Measurements from ENCODE around the gene IDI2.

IDI2 gene

DNA sequence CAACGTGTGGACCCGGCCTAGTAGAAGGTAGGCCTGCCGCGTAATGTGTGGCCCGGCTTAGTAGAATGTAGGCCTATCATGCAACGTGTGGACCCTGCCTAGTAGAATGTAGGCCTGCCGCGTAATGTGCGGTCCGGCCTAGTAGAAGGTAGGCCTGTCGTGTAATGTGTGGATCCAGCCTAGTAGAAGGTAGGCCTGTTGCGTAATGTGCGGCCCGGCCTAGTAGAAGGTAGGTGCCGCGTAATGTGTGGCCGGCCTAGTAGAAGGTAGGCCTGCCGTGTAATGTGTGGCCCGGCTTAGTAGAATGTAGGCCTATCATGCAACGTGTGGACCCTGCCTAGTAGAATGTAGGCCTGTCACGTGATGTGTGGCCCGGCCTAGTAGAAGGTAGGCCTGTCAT is 49.3 kb downstream of the IDI2 start:
- no peak for FAIRE-seq

DNA sequence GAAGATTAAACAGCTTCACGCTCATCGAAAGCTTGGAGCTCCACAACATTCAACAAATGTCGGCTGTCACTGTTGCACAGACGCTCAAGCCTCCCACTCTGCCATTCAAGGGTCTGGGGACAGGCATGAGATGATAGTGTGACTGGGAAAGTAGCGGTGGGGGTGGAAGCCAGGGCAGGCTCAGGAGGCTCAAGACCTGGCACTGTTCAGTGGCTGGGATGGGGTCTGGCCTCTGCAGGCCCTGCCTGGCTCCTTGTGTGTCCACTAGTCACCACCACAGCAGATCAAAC is 50.9 kb downstream of the IDI2 start:
- no peak for FAIRE-seq

DNA sequence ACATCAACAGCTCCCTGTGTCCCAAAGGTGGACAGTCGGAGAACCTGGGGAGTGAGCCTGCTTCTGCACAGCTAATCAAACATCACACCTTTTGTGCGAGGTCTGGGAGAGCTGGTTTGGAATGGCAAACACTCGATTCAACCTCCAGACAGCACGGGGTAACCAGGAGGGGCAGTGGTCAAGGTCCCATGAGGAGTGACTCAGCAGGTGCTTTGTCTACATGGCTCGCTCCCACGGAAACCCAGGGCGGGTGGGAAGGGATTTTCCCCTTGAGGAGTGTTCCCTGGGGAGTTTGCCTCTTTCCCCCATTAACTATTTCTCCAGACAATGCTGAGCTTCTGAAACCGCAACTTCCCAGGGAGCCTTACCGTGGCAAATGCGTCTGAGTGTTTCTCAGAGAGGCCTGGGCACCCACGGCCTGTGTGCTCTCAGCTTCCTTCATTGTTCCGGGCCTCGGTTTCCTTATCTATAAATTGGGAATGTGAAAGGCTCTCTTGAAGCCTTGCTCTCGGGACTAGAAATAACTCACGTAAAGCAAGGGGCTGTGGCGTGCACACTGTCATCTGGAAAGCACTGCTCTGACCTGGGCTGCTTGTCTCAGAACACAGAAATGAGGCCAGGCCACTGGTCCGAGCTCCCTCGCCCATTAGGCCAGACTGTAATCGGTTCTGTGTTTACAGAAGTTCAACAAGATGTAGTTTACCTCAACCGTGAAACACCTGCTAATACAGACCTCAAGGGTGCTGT is 51.4 kb downstream of the IDI2 start:
- FAIRE-seq: no peak

DNA sequence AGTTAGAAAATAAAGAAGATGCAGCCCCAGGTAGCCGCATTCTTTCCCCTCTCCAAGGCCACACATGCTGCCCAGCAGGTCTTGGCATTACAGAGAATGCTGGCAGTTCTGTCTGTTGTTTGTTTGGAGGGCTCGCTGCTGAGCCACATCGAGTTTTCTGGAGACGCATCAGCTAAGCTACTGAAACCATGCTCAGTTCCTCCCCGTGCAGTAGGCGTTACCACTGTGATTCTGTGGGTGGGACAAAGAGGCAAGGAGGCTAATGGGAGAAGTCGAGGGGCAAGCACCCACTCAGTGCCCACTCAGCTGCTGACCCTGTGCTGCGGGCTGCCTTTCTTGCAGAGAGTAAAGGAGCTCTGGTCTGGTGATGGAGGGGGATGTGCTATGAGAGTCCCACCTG is 52.9 kb downstream of the IDI2 start:
- no peak for FAIRE-seq

DNA sequence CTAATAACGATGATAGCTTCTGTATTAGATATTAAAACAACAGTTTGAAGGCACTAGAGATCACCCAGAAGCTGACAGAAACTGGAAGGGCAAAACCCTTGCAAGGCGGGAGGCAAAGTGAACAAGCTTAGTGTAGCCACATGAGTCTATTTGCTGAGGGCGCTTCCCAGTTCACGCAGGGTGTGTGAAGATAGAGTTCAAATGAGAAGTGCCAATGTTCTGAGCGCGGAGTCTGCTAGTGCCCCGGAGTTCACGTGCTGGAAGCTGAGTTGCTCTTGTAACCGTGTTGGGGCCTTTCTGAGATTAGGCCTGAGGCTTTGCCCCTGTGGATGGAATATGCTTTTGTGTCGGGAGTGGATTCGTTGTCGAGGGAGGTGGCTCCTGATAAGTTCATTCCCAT is 54.0 kb downstream of the IDI2 start:
- FAIRE-seq: no peak

DNA sequence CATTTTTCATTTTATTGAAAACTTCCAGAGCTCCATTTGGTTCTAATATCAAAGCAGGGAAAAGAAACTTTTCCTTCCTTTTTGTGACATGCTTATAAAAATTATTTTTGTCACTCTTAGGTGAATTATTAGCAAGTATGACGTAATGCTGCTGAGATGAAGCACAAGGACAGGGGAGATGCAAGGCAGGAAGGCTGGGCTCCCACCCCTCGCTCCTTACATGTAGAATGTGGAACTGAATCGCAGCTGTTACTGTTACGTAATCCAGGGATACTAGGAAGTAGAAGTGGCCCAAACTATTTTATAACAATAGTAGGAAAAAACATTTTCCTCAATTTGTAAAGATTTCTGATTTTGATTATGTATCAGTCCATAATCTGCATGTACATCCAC is 54.5 kb downstream of the IDI2 start:
- FAIRE-seq: no peak

DNA sequence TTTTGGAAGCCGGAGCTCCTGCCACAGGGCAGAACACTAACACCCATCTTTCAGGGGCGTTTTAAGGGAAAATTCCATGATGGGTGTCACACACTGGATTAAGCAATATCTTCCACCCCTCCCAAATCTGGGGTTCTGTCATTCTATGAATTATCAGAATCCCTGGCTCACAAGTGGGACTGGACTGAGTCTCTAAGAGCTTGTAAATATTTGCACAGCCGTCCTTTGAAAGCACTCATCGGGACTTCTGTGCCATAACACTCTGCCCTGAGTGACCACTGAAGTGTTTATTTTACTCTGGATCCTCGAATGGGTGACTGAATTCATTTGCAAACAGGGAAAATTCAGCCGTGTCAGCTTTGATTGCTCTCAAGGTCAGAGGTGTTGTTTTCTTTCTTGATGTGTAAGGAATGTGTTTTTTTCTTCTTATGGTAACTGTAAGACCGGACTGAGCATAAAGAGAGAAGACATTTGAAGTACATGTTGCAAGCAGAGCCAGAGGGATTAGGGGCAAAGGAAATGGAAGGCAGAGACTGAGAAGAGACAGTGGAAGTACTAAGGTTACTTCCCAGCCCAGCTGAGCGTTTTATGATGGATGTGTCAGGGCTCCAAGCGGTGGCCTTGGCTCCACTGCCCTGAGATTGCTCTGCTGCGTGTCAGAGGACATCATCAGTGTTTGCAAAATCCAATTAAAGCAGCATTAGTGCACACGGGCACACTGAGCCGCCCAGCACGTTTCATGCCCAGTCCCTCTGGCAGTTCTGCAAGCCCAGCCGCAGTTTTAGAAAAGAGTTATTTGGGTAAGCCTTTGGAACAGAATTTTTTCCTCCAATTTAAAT is 55.1 kb downstream of the IDI2 start:
- FAIRE-seq: no peak

DNA sequence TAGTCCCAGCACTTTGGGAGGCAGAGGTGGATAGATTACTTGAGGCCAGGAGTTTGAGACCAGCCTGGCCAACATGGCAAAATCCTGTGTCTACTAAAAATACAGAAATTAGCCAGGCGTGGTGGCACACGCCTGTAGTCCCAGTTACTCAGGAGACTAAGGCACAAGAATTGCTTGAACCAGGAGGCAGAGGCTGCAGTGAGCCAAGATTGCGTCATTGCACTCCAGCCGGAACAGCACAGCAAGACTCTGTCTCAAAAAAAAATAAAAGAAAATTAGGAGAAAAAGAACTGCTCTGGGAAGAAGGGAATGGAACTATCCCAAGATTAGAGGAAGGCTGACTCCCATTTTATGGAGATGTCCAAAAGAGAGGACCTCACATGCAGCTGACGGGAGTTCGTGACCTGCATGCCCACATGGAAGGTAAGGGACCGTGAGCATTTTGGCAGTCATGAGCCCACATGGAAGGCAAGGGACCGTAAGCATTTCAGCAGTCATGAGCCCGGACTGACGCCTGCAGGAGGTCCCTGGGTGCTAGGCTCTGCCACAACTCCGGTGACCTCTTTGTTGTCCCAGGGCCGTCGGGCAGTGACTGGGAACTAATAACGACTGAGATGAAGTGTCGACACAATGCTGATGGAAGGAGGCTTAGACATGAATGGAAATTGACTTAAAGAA is 56.0 kb downstream of the IDI2 start:
- FAIRE-seq: no peak

Data from A204.1 (cell line).